ENCODE results near the gene LRRD1. TPM values are rescaled to one million over a fixed set of nuclear protein-coding genes. Genes with fewer than 3 reads are reported as not detected.

LRRD1 gene
- total and polyA plus RNA-seq, 10 of the 15 experiments (the other 5 are each of a cell fraction or from before 2014, with no cell fraction given): 0.04 to 0.06 TPM; not detected in 8

DNA sequence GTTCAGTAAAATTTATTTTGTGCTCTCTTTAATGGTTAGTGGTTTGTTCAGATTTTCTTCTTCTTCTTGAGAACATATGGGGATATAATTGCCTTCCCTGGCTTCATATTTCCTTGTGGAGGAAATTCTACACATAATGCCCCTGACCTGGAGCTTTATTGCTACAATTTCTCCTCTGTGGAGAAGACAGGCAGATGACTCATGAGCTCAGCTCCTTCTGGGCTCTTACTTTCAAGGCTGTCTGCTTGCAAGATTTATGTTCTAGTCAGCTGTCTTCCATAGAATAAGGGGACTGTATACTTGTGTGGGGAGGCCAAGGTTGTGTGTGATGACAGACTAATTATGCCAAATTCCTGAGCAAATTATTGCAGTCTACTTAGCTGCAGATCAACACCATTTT lies 1.6 kb downstream of the LRRD1 start:
- H3K27ac ChIP-seq (ENCODE audit: control insufficient read depth, insufficient read depth): no peak overlapping the region
- H4K20me1 ChIP-seq (ENCODE audit: control insufficient read depth, insufficient read depth): no peaks in the 10 kb centered on the region
- no peaks in the 10 kb centered on the region; the same call in 1 of the 2 replicates for H3K4me1 ChIP-seq (ENCODE audit: control insufficient read depth, insufficient read depth, low read length)
- POLR2A ChIA-PET: no interaction called here
- RAD21 ChIA-PET (ENCODE audit: unreplicated experiment): interaction anchor here (1.6 kb wide), 1 partner anchor 270 kb away, joined by 5 read pairs; the partner anchor contains the start of gene GATAD1
- BruUV-seq (replicated peaks): no TSS peak
- DNase-seq (ENCODE audit: low read depth, low spot score) (no peak), ATAC-seq (no peak), FAIRE-seq (no peak)
- no peak overlapping the region for H2AFZ ChIP-seq (ENCODE audit: control insufficient read depth, low read depth, low read length)
- in situ Hi-C loops (cut with MboI): no loop called here
- no peaks in the 10 kb centered on the region for H3K79me2 ChIP-seq (ENCODE audit: control insufficient read depth, insufficient read depth, low read length)
- intact Hi-C loops (cut with micrococcal nuclease; ENCODE audit: unreplicated experiment): no loop called here
- H3K4me3 ChIP-seq: no peak overlapping the region
- no peak overlapping the region for H3K9ac ChIP-seq (ENCODE audit: control insufficient read depth, insufficient read depth, low read length)
- H3K9me3 ChIP-seq (replicated peaks; ENCODE audit: control insufficient read depth, insufficient read depth, low read length): no peaks in the 10 kb centered on the region
- CTCF ChIA-PET: interaction anchor here (0.7 to 1.5 kb wide), 7 partner anchors 165 to 347 kb away, joined by 3 to 12 read pairs (median 3); partner anchors contain the start of gene GATAD1
- SMC1A ChIA-PET (ENCODE audit: uncharacterized antibody, unreplicated experiment): interaction anchor here (0.6 to 1.3 kb wide), 3 partner anchors 28 to 270 kb away, joined by 3 to 4 read pairs (median 4); partner anchors contain the start of gene GATAD1
- no peaks in the 10 kb centered on the region for H3K36me3 ChIP-seq (ENCODE audit: control insufficient read depth in 2 of 2, insufficient read depth in 2 of 2, low read length in 1 of 2)
- H3K27me3 ChIP-seq (replicated peaks in 1 of 2; ENCODE audit: control insufficient read depth in 2 of 2, insufficient read depth in 2 of 2, low read length in 1 of 2): no peaks in the 10 kb centered on the region
- no peak overlapping the region for H3K4me2 ChIP-seq (ENCODE audit: control insufficient read depth, insufficient read depth)
- TF ChIP-seq ETV6 (conservative IDR thresholded peaks at IDR 0.05 in 1 of 2, IDR thresholded peaks at IDR 0.05 in 1 of 2; ENCODE audit: borderline replicate concordance in 1 of 2, low read depth in 1 of 2) (no peak), TAF1 (IDR thresholded peaks at IDR 0.05; ENCODE audit: borderline replicate concordance, low read depth, low read length) (no peak), HDAC6 (IDR thresholded peaks at IDR 0.05; ENCODE audit: unreplicated experiment) (no peak), SREBF1 (IDR thresholded peaks at IDR 0.05; ENCODE audit: low read length) (no peak), IKZF1 (conservative IDR thresholded peaks at IDR 0.05) (no peak), EZH2 (IDR thresholded peaks at IDR 0.05; ENCODE audit: borderline replicate concordance, control insufficient read depth, low read depth, low read length) (no peak), SMC3 (IDR thresholded peaks at IDR 0.05; ENCODE audit: borderline replicate concordance, low read length) (no peak), TARDBP (IDR thresholded peaks at IDR 0.05; ENCODE audit: borderline replicate concordance) (no peak), NR2C1 (IDR thresholded peaks at IDR 0.05) (no peak), NRF1 (conservative IDR thresholded peaks at IDR 0.05; ENCODE audit: low read depth, low read length) (no peak), MEF2A (IDR thresholded peaks at IDR 0.05; ENCODE audit: insufficient read depth, low read depth, low read length) (no peak), ZBED1 (IDR thresholded peaks at IDR 0.05; ENCODE audit: borderline replicate concordance) (no peak)
- TF ChIP-seq, protein P1, sequence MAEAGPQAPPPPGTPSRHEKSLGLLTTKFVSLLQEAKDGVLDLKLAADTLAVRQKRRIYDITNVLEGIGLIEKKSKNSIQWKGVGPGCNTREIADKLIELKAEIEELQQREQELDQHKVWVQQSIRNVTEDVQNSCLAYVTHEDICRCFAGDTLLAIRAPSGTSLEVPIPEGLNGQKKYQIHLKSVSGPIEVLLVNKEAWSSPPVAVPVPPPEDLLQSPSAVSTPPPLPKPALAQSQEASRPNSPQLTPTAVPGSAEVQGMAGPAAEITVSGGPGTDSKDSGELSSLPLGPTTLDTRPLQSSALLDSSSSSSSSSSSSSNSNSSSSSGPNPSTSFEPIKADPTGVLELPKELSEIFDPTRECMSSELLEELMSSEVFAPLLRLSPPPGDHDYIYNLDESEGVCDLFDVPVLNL (IDR thresholded peaks at IDR 0.05; ENCODE audit: low read depth, low read length): no peak
- TF ChIP-seq, protein P2, sequence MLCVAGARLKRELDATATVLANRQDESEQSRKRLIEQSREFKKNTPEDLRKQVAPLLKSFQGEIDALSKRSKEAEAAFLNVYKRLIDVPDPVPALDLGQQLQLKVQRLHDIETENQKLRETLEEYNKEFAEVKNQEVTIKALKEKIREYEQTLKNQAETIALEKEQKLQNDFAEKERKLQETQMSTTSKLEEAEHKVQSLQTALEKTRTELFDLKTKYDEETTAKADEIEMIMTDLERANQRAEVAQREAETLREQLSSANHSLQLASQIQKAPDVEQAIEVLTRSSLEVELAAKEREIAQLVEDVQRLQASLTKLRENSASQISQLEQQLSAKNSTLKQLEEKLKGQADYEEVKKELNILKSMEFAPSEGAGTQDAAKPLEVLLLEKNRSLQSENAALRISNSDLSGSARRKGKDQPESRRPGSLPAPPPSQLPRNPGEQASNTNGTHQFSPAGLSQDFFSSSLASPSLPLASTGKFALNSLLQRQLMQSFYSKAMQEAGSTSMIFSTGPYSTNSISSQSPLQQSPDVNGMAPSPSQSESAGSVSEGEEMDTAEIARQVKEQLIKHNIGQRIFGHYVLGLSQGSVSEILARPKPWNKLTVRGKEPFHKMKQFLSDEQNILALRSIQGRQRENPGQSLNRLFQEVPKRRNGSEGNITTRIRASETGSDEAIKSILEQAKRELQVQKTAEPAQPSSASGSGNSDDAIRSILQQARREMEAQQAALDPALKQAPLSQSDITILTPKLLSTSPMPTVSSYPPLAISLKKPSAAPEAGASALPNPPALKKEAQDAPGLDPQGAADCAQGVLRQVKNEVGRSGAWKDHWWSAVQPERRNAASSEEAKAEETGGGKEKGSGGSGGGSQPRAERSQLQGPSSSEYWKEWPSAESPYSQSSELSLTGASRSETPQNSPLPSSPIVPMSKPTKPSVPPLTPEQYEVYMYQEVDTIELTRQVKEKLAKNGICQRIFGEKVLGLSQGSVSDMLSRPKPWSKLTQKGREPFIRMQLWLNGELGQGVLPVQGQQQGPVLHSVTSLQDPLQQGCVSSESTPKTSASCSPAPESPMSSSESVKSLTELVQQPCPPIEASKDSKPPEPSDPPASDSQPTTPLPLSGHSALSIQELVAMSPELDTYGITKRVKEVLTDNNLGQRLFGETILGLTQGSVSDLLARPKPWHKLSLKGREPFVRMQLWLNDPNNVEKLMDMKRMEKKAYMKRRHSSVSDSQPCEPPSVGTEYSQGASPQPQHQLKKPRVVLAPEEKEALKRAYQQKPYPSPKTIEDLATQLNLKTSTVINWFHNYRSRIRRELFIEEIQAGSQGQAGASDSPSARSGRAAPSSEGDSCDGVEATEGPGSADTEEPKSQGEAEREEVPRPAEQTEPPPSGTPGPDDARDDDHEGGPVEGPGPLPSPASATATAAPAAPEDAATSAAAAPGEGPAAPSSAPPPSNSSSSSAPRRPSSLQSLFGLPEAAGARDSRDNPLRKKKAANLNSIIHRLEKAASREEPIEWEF (IDR thresholded peaks at IDR 0.05; ENCODE audit: insufficient replicate concordance, low read depth, low read length): no peak
- TF ChIP-seq, protein P3, sequence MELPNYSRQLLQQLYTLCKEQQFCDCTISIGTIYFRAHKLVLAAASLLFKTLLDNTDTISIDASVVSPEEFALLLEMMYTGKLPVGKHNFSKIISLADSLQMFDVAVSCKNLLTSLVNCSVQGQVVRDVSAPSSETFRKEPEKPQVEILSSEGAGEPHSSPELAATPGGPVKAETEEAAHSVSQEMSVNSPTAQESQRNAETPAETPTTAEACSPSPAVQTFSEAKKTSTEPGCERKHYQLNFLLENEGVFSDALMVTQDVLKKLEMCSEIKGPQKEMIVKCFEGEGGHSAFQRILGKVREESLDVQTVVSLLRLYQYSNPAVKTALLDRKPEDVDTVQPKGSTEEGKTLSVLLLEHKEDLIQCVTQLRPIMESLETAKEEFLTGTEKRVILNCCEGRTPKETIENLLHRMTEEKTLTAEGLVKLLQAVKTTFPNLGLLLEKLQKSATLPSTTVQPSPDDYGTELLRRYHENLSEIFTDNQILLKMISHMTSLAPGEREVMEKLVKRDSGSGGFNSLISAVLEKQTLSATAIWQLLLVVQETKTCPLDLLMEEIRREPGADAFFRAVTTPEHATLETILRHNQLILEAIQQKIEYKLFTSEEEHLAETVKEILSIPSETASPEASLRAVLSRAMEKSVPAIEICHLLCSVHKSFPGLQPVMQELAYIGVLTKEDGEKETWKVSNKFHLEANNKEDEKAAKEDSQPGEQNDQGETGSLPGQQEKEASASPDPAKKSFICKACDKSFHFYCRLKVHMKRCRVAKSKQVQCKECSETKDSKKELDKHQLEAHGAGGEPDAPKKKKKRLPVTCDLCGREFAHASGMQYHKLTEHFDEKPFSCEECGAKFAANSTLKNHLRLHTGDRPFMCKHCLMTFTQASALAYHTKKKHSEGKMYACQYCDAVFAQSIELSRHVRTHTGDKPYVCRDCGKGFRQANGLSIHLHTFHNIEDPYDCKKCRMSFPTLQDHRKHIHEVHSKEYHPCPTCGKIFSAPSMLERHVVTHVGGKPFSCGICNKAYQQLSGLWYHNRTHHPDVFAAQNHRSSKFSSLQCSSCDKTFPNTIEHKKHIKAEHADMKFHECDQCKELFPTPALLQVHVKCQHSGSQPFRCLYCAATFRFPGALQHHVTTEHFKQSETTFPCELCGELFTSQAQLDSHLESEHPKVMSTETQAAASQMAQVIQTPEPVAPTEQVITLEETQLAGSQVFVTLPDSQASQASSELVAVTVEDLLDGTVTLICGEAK (IDR thresholded peaks at IDR 0.05; ENCODE audit: borderline replicate concordance): no peak

Data from GM12878 (cell line).